GM12875 (cell line): Measurements from ENCODE around the gene BICDL2.

Source experiments
- H3K4me3 ChIP-seq: one replicate; pipeline ENCODE4 v1.5.1; 2011; ENCODE audit warnings: low read depth, low read length, control low read depth
- TF ChIP-seq, protein P1 (sequence below): IDR thresholded peaks from 2 replicates; pipeline ENCODE4 v1.5.1; 2011; ENCODE audit warnings: low read depth, mild to moderate bottlenecking, control low read depth, inconsistent platforms, low read length, moderate library complexity, borderline replicate concordance; ENCODE audit not compliant: insufficient read depth

Gene BICDL2

DNA sequence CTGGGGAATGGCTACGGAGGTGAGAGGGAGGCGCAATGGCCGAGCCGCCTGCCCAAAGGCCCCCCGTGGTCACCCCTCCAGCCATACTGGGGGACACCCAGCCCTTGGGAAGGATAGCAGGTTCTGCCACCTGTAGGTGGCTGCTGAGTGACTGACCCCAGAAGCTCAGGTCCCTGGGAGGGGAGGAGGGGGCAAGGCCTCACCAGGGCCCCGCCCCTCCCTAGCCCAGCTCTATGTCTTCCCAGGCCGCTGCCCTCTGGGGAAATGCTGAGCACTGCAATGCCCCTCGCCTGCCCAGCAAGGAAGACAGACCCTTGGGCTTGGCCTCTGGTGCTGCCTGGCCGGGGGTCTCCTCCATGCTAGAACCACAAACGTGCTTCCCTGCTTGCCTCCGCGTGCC is 35.4 kb downstream of the BICDL2 start:
- TF ChIP-seq, protein P1, sequence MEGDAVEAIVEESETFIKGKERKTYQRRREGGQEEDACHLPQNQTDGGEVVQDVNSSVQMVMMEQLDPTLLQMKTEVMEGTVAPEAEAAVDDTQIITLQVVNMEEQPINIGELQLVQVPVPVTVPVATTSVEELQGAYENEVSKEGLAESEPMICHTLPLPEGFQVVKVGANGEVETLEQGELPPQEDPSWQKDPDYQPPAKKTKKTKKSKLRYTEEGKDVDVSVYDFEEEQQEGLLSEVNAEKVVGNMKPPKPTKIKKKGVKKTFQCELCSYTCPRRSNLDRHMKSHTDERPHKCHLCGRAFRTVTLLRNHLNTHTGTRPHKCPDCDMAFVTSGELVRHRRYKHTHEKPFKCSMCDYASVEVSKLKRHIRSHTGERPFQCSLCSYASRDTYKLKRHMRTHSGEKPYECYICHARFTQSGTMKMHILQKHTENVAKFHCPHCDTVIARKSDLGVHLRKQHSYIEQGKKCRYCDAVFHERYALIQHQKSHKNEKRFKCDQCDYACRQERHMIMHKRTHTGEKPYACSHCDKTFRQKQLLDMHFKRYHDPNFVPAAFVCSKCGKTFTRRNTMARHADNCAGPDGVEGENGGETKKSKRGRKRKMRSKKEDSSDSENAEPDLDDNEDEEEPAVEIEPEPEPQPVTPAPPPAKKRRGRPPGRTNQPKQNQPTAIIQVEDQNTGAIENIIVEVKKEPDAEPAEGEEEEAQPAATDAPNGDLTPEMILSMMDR = no peak
- no peak overlapping the region for H3K4me3 ChIP-seq

DNA sequence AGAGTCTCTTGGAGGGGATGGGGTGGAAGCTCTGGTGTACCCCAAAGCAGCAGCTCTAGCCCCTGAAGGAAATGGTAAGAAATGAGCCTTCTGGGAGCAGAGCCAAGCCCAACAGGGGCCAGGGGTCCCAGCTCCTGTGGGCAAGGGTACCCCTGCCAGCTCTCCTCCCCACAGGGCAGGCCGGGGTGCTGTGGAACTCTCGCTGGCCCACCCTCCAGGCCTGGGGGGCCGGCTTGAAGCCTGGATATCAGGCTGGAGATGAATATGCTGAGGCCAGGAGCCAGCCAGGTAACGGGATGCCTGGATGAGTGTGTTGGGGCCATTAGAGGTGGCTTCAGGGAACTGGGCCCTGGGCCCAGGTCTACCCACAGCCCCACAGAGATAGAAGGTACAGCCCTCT is 36.2 kb downstream of the BICDL2 start:
- H3K4me3 ChIP-seq = no peak overlapping the region
- TF ChIP-seq, protein P1 = no peak

DNA sequence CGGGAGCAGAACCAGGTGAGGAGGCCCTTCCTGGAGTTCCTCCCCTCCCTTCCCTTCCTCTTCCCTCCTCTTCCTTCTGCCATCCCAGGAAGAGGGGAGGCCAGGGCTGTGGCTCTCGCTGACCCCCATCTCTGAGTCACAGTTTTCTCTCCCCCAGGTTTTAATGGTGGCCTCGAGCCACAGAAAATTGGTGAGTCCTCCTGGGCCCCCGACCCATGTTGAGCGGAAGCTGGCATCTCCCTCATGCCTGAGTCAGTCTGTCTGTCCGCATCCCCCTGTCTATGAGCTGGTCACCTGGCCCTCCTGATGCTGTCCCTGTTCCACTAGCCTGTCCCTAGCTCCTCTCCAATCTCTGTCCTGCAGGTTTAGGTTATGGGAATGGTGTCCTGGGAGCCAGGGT is 36.8 kb downstream of the BICDL2 start:
- TF ChIP-seq, protein P1 = no peak

DNA sequence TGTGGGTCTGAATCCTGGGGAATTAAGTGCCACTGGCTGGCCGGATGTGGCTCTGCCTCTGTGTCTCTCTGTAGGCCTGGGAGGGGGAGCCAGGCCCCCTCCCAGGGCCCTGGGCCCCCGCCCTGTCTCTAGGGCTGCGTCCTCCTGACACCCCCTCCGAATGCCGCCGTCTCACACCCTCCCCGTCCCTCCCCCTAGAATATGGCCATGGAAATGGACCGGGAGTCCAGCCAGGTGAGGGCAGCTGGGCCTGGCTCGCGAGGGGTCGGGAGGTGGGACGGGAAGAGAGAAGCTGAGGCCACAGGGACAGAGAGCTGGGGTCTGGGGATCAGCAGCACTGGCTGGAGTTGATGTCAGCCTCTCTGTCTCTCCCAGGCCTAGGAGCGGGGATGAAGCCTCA is 40.4 kb downstream of the BICDL2 start:
- no peak overlapping the region for H3K4me3 ChIP-seq
- TF ChIP-seq, protein P1 = no peak

More for the DNA sequence above, 36.8 kb downstream of the BICDL2 start:
- no peak overlapping the region for H3K4me3 ChIP-seq

DNA sequence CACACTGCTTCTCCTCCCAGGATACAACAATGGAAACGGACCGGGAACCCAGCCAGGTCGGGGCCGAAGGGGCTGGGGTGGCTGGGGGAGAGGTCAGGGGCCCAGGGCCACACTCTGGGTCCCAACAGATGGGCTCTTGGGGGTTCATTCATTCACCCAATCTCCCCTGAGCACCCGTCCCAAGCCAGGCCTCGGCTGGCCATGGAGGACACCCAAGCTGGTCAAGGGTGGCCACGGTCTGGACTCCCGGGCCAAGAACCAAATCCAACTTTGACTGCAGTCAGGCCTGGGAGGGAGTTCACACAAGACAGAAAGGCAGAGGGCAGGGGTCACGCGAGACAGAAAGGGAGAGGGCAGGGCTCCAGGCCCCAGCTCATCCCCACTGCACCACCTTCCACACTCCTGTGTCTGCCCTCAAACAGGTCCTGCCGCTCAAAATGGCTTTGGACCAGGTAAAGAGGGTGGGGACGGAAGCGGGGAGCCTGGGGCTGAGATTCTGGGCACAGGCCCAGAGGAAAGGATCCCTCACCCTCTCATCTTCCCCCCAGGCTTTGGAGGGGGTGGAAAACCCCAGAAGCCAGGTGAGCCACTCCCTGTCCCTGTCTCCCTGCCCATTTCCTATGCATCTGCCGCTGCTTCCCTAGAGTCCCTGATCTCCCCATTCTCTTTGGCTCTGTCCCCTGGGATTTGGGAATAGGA is 44.2 kb downstream of the BICDL2 start:
- TF ChIP-seq, protein P1 = no peak
- H3K4me3 ChIP-seq = no peak overlapping the region

DNA sequence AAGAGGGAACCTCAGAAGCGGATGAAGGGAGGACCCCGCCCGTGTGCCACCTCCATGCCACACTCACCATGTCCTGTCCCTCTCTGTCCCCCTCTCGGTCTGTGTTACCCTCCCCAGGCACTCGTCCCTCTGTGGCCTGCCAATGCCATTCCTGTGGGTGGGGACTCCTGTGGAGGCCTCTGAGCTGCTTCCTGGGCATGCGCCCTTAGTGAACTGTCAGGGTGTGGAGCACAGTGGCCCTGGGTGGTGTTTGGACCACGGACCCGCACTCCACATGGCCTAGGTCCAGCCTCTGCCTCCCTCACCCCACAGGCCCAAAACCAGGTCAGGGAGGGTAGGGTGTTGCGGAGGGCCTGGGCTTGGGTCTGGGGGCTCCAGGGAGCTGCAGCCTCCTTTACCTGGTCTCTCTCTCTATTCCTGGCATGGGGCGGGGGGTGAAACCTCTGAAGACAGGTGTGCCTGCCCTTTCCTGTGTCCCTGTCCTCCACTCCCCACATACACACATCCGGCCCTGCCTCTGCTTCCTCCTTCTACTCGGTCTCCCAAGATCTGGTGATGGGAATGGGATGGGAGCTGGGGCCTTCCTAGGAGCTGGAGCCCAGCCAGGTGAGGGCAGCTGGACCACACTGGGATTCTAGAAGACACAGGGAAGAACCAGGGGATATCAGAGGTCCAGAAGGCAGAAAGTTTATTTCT is 45.0 kb downstream of the BICDL2 start:
- no peak overlapping the region for H3K4me3 ChIP-seq
- TF ChIP-seq, protein P1 = no peak

DNA sequence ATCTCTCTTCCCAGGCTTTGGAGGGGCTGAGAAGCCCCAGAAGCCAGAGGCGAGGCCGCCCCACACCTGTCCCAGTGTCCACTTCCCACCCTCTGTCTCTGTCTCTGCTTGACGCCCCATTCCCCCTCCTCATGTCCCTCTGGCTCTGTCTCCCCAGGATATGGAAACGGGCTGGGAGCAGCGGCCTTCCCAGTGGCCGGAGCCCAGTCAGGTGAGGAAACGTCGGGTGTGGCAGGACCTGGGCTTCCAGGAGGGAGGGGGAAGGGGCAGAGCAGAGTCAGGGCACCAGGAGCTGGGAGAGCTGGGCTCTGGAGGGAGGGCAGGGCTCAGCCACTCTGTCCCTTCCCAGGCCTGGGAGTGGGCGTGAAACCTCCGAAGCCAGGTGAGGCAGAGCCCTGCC is 45.9 kb downstream of the BICDL2 start:
- TF ChIP-seq, protein P1 = no peak
- H3K4me3 ChIP-seq = no peak overlapping the region
